OCI-LY3 (cell line): ENCODE measurements around the gene BMAL2.

Experiments used
- CTCF ChIP-seq: fragments of 200-600, 300-600 bp; sonication (generic); IDR thresholded peaks from 2 replicates; pipeline ENCODE4 v1.5.1; 2014; ENCODE audit warnings: antibody characterized with exemption, low read length, low read depth
- EZH2phosphoT487 ChIP-seq: fragments of 200-600 bp; shearing (Covaris generic); IDR thresholded peaks from 2 replicates; pipeline ENCODE4 v1.6.1; 2018; ENCODE audit warnings: antibody characterized with exemption, mixed run types, low read depth

GRCh38 chr12:27292718-27293117, 39.9 kb upstream of the BMAL2 start:
- TF ChIP-seq CTCF (no peak), EZH2phosphoT487 (no peak)
